Measurements from ENCODE around the gene HIVEP3.
A peak's percentile ranks its signal among the peaks of the same experiment; 100 is the strongest.

HIVEP3 gene

DNA sequence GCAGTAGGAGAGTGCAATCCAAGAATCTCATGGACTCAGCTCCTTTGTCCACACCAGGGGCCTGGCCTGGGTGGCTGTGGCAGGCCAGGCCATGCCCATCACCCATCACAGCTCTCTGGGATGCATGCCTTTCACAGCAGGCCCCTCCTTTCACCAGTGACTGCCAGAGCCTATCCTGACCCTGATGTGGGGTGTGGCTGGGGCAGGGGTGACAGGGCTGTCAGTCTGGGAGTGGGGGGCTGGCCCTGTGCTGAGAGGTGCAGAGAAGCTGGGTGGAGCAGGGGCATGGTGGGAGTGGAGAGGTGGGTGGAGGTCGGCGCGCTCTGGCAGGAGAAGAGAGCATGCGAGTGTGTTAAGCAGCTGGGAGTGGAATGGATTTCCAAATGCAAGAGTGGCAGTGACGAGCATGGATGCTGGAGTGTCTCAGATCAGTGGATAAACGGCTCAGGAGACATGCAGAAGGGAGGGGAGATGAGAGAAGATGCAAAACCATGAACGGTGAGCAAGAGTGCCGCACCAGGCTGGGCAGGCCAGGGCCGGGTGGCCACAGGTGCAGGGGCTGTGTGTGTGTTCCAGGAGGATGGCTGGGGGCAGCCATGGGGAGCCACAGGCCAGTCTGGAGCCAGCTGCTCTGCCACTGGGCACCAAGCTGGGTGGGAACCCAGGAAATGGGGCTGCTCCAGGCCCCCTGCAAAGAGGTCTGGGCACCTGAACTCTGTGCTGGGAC is 394.6 kb downstream of the HIVEP3 start:
- no peak for DNase-seq

GRCh38 chr1:41523071-41523470 is 395.7 kb downstream of the HIVEP3 start:
- no peak for DNase-seq

GRCh38 chr1:41521766-41522165 is 397.0 kb downstream of the HIVEP3 start:
- DNase-seq, result no peak

GRCh38 chr1:41520951-41521752 is 397.6 kb downstream of the HIVEP3 start:
- DNase-seq, result no peak

GRCh38 chr1:41519667-41520066 is 399.1 kb downstream of the HIVEP3 start:
- no peak for DNase-seq

- no peak for DNase-seq
These were observed 400.3 kb downstream of the HIVEP3 start for GRCh38 chr1:41518471-41518870.

- DNase-seq, result no peak
These were observed 401.7 kb downstream of the HIVEP3 start for GRCh38 chr1:41517062-41517438.

DNA sequence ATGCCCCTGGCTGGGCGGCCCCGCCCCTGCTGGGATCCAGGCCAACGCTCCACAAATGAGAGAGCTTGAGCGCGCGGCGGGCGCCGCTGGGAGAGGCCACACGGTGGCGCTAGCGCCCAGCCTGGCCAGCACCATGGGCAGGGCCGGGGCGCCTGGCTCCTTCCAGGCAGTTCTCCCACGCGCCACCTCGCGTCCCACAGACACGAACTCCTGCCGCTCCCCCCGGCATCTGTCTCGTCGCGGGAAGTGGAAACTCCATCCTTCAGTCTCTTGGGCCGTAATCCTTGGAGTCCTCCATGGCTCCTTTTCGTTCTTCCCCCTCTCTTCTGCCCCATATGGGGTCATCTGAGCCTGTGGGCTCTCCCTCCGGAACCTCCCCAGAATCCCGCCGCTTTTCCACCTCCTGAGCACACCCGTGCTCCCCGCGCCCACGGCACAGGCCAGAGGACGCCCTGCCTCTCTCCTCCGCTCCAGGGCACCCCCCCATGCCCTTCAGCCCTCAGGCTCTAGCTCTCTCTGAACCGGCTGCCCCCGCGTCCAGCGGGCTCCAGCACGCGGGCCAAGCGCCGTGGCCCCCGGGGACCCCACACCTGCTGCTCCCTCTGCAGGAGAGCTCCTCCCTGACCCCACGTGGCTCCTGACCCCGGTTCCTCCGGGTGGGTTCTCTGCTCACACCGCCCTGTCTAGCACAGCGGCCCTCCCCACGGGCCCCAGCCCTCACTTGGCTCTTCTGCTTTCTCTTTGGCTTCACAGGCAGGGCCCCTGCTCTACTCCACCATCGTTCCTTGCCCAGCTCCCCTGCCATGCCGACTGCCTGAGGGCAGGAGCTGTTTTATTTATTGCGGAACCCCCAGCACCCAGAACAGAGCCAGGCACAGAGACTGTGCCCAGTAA is 402.3 kb downstream of the HIVEP3 start:
- DNase-seq, result peak; percentile 66

DNA sequence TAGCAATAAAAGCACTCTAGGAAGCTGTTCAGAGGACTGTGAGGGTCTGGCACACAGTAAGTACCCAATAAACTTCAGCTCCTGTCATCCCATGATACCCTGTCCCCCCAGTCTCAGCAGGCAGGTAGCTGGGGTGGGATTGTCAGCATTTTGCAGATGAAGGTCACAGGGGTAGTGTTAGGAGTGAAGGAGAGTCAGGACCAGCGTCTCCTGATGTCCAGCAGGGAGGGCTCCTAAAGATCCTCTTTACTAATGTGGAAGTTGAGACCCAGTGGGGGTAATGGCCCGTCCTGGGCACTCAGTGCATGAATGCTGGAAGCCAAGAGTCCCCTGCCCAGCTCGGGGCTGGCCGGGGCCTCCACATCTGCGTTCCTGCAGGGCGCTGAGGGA is 402.9 kb downstream of the HIVEP3 start:
- no peak for DNase-seq

GRCh38 chr1:41515131-41515678 is 403.5 kb downstream of the HIVEP3 start:
- DNase-seq, result no peak

- DNase-seq, result no peak
These were observed 404.3 kb downstream of the HIVEP3 start for GRCh38 chr1:41514381-41514780.

- DNase-seq, result peak; percentile 9
These were observed 405.4 kb downstream of the HIVEP3 start for GRCh38 chr1:41513383-41513735.

DNA sequence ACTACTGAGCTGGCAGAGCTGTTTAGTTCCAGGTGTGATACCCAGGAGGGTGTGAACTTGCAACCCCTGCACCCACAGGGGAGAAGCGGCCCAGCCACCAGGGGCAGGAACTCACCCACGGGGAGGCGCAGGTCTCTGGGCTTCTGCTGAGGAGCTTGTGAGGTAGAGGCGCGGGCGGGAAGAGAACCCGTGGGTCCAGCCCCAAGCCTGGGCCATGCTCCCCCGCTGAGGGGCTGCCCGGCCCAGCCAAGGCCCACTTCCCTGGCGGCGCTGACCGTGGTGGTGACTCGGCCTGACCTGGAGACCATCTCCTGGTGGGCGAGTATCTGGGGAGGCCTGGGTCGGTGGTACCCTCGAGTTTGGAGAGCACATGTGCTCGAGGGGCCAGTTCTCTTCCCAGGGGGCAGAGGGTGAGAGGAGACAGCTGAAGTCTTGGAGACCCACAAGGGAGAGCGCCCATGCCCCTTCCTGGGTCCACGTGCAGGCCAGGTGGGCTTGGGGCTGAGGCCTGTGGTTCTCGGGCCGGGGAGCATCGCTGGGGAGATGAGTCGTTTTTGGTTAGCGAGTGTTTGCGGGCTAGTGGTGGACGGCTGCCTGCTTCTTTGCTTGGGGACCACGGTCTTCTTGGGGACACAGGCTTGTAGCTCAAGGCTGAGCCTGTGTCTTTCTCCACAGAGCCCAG is 405.9 kb downstream of the HIVEP3 start:
- no peak for DNase-seq

DNA sequence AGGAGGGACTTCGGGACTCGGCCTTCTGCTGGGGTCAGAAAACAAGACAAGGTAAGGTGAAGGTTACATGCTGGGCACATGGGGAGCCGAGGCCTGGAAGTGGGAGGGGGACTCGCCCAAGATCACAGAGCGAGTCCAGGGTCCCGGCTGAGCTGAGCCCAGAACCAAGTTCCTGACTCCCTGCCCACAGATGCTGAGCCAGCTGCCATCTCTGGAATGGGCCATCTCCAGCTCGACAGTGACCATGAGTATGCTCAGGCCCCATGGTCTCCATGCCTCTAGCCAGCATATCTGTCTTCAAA is 407.5 kb downstream of the HIVEP3 start:
- DNase-seq, result no peak

DNA sequence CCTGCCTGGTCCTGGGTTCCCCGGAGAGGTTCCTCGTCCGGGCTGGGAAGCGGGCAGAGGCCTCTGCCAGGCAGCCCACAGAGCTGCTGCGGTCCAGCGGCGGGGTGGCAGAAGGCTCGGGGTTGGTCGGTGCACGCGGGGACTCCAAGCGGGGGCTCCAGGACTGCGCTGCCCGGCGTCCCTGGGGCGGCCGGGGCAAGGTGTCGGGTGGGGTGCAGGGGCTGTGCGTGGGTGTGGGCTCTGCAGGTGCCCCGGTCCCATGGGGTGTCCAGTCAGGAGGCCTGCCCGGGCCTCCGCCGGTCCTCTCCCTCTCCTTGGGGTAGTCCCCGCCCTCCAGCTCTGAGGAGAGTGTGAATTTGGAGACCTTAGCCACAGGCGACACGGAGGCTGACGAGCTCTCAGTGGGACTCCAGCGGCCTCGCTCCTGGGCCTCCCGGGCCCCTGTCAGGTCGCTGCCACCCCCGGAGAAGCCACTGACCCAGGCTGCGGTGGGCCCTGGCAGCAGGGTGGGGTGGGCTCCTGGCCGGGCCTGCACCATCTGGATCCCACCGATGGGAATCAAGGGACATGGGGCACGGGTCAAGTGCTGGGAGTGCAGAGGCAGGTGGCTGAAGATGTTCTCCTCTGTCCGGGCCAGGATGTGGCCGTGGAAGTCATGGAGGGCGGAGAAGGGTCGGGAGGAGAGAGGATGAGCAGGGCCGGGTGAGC is 408.0 kb downstream of the HIVEP3 start:
- no peak for DNase-seq

DNA sequence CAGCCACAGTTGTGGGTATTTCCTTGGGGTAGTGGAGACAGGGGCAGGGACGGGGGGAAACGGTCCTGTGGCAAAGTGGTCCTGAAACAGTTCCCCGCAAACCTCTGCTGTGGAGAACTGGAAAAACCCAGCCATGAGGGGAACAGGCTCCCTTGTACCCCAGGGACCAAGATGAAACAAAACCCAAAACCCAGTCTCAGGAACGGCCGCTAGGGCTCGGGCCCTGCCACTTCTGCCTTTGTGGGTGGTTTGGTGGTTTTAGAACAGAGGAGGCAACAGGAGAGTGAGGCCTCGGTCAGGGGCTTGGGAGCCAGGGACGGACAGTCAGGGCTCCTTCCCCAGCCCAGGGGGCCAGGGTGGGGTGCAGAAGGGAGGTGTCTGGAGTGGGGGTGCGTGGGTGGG is 409.5 kb downstream of the HIVEP3 start:
- DNase-seq, result no peak

DNA sequence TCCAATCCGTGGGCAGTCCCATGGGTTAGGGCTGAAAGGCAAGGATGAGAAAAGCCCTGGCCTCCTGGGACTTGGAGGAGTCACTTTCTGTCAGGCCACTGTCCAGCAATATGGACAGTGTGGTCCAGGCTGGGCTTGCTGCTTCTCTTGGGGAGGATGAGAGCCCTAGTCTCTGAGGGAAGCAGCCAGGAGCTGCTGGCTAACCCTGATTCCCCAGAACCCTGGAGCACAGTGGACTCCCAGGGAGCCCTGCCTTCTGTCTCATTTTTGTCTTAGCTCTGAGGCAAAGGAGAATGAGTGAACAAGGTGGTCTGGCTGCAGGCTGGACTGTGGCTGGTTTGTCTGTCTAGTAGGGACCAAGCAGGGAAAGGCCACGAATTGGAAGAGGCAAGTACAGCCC is 410.4 kb downstream of the HIVEP3 start:
- DNase-seq, result no peak

GRCh38 chr1:41507836-41508235 is 410.9 kb downstream of the HIVEP3 start:
- DNase-seq, result no peak

DNA sequence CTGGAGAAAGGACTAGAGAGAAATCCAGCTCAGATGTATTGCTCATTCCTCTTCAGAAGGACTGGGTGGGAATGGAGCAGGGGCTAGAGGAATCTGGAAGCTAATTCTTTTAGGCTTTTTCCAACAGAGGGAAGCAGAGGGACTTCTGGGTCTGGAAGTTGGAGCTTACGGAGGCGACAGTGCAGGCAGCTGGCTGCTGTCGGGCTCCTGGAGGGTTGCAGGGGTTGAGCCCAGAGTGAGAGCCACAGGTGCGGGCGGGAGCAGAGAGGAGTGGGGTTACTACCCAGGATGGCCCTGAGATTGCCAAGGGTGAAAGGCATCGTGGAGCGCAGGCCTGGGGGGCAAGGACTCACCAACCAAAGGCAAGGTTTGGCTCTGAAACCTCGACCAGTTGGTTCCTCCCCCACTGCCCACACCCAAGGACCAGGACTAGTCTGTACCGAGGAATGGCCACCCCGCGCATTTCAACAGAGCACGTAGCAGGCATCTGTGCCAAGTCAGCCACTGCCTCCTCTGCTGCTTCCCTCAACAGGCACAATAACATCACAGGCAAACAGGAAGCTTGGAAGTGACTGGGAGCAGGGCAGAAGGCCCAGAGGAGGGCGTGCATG is 411.5 kb downstream of the HIVEP3 start:
- no peak for DNase-seq

DNA sequence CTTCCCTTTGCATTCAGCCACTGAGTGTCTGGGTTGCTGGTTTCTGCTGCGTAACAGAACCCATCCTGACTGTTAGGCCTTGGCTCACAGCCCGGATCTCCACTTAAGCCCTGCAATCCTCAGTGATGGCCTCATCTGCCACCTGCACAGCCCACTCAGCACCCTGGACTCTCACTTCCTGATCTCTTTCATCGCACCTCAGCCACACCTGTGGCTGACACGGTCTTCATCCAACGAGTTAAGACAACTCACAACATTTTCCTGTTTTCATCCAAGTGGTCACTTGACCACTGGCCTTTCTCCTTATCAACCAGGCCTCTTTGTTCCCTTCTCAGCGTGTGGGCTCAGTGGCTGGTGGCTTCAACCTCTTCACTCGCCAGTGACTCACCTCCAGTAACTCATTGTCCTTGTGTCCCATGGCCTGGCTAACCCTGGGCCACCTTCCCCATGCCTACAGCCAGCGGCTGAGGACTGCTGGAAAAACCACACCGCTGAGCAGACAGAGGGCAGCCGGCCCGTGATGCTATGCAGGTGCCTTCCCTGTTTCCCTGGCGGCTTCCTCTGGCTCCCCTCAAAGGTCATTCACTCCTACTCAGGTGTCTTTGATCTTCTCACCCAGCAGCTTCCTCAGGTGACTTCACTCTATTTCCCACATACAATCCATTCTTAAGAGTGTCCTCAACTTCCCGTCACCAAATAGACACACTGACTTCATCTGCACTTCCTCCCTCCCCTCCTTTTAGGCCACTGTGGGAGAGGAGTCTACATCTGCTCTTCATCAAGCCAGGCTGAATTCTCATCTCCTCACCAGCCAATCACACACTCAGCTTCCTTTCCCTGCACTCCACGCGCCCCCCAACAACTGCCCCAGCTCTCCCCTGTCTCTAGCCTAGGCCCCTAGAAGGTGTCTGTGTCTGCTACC is 414.3 kb downstream of the HIVEP3 start:
- DNase-seq, result no peak

Measured in CD4-positive, alpha-beta T cell treated with Interleukin-17A for 4 hours (primary cell).